GM19468 (cell line): Measurements from ENCODE around the gene ENTR1.
A peak's percentile ranks its signal among the peaks of the same experiment; 100 is the strongest.

Experiments
- ATAC-seq: cut with Tn5 transposase; IDR thresholded peaks from one replicate; pipeline ENCODE4 v1.9.1; 2021; ENCODE audit warnings: mild to moderate bottlenecking, moderate library complexity, moderate number of reproducible peaks; ENCODE audit not compliant: unreplicated experiment; ENCODE audit errors: extremely low read depth

The ENTR1 gene

DNA sequence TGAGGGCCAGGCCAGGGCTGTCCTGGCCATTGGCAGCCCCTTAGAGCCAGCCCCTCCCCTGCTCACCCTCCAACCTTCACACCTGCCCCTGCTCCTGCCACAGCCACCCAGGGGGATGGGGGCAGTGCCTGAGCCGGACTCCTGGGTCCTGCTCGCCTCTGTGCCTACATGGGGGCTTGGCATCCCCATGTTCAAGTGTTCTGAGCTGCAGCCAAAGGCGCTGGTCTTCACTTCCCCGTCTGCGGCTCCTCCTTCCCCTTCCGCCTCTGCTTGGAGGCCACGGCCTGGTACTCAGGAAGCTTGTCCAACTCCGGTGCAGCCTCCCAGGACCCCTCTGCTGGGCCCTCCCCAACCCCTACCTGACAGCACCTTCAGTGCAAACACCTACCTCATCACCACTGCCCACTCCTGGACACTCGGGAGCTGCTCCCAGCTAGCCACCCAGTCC lies 44.6 kb downstream of the ENTR1 start:
- ATAC-seq, result no peak

DNA sequence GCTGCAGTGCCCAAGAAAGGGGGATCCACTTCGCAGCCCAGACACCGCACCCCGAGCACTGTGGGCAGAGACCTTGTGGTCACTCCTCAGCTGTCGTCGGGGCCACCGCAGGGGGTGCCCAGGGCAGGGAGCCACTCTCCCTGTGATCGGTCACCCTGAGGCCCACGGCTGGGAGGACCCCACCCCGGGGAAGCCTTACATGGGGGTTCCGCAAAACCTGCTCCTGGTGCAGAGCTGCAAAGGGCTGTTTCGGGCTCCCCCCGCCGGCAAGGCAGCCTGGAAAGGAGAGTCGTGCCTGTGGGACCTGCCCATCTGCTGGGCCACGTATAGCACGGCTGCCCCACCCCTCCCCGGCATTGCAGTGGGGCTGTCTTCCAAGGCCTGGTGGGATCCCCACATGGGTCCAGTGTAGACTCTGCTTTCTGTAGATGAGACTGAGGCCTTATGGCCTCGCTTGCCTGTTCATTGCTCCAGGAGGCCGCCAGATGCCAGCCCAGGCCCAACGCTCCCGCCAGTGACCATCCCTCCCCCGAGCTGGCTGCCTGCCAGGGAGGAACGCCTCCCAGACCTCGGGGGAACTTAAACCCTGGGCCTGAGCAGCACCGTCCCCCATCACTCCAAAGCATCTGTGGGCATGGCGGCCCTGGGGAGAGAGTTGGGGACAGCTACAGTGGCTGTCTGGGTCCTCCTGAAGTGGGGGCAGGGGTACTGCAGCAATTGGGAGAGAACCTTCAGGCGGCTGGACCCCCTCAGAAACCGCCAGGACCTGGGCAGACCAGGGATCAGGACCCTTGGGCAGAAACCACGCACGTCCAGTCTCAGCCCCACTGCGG lies 45.3 kb downstream of the ENTR1 start:
- ATAC-seq, result no peak

DNA sequence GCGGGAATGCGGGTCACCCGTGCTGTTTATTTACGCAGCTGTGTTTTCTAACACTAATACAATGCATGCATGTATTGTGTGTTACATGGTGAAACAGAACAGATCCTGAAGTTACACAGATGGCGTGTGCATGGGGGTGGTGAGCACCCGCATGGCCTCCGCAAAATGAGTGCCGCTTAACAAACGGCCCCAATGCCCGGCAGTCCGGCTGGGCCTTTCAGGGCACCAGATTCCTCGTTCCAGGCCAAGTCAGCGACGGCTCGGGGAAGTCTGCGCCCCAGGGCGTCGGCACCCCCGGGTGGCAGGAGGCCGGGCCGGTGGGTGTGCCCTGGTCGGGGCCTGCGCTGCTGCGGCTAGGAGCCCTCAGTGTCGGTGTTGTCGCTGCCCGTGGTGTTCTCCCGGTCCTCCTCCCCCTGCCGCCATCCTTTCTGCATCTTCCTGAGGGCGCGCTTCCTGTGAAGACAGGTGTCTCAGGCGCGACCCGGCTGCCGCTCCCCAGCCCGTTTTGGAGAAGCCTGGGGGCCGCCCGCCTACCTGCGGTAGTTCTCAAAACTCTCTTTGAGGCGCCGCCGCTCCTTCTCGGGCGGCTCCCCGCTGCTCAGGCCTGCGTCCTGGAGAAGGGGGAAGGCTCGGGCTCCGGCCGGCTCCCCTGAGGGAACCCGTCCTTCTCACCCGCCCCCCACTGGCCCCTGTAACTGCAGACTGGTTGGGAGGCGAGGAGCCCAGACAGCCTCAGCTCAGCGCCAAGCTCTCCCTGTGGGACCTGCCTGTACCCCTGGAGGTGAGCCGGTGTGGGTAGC lies 46.3 kb downstream of the ENTR1 start:
- ATAC-seq, result no peak

DNA sequence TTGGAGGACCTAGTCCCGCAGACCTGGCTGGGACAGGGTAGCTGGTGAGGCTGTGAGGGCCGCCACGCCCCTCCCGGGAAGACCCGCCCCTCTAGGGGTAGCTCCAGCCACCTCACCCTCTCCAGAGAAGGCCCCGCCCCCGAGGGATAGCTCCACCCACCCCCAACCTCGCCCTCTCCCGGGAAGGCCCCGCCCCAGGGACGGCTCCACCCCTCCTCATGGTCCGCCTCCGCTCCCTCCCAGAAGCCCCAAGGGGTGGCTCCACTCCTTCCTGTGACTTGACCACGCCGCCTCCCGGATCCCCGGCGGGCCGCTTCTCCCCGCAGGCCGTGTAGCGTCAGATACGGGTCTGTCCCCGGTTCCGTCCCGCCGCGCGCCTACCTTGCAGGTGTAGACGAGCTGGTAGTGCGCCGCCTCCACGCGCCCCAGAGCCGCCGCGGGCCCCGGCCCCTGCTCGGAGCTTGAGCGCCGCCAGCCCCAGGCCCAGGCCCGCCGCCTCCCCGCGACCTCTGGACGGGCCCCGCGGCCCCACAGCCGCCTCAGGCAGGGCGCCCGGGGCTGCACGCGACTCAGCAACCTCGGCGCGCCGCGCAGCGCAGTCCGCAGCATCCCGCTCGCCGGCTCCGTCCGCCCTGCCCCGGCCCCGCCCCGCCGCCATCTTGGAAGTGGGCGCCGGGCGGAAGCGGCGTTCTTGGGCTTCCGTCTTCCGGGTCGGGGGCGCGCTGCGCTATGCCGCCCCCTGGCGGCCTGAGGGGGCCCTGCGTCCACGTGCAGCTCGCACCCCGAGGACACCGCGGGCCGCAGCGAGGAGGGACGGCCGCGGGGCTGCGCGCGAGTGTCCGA lies 47.1 kb downstream of the ENTR1 start, which contains the start of gene DNLZ:
Gene DNLZ (minus strand): TSS at position 639 of the 843 bp plus-strand sequence. CDS start 30 bp downstream, at position 609.
- peak; percentile 45 for ATAC-seq

DNA sequence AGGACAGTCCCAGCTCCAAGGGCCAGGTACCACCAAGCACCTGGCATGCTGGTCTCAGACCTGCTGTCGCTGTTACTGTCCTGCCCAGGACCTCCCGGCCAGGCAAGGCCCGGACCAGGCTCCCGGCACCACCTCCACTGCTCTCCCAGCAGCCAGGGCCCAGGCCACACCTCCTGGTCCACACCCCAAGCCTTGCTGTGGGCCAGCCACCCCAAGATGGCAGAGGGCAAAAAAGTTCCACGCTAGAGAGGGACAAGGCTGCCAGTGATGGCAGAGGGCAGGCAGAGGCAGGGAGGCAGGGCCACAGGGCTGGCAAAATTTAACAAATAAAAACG lies 48.0 kb downstream of the ENTR1 start:
- no peak for ATAC-seq

DNA sequence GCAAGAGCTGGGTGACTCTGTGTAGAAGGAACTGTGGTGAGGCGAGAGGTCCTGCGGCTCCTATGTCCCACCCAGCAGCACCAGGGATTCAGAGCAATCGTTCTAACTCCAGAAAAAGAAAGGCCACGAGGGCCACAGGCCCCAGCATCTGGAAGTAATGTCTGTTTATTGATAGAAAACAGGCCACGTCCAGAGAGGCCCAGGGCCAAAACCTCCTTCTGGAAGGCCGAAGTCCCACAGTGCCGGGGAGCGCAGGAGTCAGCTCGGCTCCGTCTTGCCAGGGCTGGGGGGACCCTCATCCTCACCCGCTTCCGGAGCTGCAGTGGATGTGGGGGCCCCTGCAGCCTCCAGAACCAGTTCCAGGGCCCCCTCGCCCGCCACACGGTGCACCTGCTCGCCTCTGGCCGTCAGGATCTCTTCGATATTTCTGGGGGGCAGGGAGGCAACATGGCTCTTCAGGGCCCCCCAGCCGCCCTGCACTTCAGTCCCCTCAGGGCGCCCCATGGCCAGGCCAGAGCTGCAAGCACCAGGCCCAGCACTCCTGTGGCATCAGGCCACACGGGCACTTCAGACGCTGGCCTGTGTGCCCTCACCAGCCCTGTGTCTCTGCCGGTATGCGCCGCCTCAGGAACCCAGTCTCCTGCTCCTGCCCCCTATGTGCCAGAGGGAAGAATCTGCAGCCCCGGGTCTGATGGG lies 48.5 kb downstream of the ENTR1 start:
- ATAC-seq, result no peak

DNA sequence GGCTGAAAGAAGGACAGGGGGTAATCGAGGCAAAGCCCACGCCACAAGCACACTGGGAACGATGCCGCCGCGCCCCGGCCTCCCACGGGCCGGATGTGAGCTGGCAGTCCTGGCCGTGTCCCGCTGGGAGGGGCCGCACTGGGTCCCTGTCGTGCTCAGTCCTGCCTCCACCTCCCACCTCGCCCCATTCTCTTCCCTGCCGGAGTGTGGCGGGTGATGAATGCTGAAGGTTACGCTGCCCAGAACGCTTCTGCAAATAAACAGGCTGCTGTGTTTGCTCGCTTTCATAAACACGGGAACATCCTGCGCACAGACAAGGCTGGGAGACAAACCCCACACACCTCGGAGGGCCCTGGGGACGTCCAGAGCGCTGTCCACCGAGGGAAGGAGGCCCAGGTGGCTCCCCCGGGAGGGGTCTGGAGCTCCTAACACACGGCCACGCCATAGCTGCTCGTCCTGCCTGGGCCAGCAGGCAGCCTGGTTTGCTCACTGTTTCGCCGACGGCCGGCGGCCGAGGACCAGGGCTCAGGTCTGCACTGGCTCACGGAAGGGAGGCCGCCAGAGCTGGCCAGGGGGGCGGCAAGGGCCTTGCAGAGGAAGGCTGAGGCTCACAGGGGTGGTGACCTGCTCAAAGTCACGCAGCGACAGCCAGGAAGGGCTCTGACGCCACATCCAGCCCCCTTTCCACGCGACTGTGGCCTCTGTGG lies 49.2 kb downstream of the ENTR1 start:
- no peak for ATAC-seq

DNA sequence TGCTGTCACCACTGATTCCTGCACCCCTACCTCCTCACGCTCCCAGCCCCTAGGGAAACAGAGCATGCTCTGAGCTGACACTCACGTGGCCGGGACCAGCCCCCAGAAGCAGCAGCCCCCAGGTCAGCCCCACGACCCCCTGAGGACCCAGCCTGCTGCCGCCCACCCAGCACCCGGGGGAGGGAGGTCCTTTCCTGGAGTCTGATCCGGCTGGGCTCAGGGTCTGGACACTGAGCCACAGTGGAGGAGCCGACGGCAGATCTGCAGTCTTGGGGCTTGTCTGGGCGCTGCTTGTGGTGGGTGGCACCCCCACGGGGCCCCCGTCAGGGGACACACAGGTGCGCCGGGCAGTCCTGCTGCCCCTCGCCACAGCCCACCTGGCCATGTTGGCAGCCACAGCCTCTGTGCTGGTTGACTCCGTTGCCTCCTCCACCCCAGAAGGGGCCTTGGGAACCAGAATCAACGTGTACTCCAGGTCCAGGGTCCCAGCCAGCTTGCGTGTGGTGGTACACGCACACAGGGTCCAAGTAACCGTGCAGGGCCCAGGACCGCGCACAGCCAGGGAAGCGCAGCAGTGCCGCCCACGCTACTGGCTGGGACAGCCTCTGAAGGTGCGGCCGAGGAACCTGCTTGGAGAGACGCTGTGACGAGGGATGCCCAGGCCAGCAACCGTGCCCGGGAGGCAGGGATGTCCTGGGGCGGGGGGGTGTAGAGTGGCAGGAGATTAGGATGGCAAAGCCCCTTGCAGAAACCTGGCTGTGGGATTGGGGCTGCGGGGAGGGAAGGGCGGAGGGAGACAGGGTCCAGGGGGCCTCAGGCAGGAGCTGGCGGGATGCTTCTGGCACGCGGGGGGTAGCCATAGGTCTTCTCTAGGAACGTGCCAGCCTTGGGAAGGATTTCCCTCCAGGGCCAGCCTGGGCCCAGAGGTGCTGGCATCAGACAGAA lies 50.4 kb downstream of the ENTR1 start:
- ATAC-seq, result no peak

DNA sequence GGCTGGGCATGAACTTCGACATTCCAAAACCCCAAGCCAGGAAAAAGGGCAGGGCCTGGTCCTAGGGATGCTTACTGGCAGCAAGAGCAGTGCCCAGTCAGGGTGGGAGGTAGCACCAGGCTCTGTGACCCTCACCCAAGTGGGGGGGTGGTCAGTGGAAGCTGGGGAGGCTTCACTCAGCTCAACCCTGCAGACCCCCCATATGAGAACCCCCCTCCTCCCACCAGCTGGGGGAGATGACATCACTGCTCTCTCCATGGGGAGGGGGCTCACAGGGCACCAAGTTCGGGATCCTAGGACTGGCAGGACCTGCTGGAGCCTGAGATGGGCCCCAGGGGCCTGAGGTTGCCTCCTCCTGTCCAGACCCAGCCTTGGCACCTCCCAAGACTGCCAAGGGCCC lies 51.5 kb downstream of the ENTR1 start:
- no peak for ATAC-seq

DNA sequence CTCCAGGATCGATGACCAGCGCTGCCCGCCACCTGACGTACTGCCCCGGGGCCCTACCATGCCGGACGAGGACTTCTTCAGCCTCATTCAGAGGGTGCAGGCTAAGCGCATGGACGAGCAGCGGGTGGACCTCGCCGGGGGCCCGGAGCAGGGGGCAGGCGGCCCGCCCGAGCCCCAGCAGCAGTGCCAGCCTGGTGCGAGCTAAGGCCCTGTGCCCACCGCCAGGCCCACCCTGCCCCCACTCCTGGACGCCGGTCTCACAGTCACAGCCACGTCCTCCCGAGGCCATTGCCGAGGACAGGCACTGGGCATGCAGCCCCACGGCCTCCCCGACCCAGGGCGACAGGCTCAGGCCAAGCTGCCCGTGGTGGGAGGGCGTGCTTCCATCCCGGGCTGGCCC lies 52.4 kb downstream of the ENTR1 start:
- ATAC-seq, result no peak

DNA sequence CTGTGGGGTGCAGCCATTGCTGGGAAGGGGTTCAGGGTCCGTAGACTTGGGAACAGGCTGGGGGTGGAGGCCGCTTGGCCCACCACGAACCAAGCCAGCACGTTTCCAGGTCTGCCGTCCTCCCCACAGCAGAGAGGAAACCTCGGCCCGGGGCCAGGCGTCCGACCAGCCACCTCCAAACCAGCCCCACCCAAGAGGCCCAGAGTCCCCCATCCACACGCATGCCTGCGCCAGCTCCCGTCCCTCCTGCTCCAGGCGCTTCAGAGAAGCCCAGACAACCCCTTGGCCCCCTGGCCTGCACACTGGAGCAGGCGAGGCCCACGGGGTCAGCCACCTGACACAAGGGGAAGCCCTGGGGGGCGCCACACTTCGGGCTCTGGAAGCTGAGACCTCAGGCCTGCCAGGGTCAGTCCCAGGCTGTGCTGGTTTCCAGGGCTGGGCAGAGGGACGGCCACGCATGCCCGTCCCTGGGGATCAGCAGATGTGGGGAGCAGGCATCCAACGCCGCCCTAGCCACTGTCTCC lies 53.1 kb downstream of the ENTR1 start:
- no peak for ATAC-seq

DNA sequence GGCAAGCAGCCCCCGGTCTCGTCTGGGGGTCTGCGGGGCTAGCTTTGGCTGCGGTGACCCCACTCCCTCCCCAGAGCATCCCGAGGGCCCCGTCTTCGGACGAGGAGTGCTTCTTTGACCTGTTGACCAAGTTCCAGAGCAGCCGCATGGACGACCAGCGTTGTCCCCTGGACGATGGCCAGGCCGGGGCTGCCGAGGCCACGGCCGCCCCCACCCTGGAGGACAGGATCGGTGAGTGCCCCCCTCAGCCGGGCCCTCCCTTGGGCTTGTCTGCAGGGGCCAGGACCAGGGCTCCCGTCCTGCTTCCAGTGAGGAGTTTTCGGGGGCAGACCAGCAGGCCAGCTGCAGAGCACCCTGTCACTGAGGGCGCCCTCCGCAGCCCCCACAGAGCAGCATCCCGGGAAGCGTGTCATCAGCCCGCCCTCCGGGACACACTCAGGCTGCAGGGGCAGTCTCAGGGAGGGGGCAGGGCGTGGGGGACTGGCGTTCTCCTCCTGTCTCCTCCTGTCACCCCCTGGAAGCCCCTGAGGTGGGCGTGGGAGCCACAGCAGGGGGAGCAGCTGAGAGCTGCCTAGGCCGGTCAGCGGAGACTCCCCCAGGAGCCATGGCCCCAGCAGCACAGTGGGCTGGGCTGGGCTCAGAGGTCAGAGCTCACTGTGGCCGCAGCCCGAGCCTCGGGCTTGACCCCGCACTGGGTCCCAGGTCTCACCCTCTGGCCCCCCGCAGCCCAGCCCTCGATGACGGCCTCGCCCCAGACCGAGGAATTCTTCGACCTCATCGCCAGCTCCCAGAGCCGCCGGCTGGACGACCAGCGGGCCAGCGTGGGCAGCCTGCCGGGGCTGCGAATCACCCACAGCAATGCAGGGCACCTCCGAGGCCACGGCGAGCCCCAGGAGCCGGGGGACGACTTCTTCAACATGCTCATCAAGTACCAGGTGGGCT lies 54.5 kb downstream of the ENTR1 start:
- ATAC-seq, result no peak

DNA sequence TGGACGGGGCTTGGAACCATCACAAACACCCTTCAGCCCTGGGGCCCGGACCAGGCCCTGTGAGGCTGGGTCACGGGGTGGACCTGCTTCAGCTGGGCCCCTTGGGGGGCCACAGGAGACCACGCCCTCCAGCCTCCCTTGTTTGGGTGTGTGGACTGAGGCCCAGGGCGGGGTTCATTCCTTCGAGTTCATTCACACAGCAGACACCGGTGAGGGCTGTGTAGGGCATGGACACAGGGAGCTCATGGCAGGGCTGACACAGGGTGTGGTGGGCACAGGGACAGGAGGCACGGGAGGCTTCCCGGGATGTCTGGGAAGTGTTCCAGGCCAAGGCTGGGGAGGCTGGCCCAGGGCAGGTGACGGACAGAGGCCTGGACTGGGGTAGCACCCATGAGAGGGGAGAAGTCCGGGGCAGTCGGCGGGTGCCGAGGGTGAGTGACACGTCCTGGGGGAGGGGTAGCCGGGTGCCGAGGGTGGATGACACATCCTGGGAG lies 55.8 kb downstream of the ENTR1 start:
- ATAC-seq, result no peak

DNA sequence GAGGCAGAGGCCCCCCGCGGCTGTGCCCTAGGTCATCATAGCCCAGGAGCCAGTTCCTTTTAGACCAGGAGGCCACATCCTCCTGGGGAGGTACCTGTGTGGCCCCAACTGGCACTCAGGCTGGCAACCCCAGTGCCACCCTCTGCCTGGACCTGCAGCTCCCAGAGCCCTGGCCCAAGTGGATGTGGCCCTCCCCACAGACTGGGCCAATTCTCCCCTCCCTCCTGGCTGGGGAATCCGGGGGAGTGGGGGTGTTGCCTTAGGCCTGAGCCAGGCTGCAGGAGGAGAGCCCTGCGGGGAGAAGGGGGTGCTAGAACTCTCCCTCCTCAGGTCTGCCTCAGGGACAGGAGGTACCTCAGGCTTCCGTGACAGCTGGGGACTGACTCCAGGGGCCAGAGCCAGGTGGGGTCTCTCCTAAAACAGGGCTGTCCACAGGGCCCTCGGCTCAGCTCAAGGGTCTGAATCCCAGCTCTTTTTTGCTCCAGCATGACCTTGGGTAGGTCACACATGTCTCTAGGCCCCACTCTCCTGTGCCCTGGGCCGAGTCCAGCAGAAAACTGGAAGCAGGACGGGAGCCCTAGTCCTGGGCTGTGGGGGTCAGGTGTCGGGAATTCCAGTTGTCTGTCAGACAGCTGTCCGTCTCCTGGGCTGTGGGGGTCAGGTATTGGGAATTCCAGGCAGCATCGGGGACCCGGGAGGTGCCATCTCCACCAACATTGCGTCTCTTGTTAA lies 56.5 kb downstream of the ENTR1 start:
- no peak for ATAC-seq

DNA sequence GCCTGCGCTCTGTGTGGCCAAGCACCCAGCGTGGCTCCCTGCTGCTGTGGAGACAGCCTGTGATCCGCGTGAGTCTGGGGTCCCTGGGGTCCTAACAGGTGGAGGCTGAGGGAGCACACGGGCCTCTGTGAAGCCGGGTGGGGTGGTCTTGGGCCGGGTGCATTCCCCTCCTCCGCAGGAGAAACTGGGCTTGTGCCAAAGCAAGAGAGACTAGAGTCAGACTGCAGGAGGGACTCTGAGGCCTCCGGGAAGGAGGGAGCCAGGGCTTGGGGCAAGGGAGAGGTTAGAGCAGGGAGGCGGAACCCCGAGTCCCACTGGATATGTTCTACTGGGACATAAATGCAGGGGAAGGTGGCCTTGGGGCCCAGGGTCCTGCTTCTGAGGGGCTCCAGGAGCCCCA lies 57.3 kb downstream of the ENTR1 start:
- no peak for ATAC-seq

DNA sequence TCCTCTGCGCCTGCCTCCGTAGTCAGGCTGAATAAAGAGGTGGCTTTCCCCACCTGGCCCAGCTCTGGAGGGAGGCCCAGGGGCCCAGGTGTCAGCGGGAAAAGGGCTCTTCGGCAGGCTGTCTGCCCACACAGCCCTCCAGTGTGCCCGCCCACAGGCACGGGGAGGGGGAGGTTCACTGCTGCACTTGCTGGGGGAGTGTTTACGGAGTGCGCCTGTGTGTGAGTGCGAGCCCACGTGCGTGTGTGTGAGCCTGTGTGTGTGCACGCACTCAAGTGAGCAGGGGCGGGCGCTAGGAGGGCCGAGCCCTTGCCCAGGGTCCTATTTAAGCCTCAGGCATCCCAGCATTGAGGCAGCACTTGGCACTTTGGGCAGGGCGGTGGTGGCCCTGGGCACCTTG lies 57.7 kb downstream of the ENTR1 start:
- no peak for ATAC-seq
